Urinary bladder (tissue), 4 donors: Measurements from ENCODE around the gene HS6ST3. TPM values are rescaled to one million over a fixed set of nuclear protein-coding genes. Genes with fewer than 3 reads are reported as not detected.

ENCODE experiments used
- DNase-seq: peaks from one replicate; pipeline ENCODE4 v3.0.0-alpha.2; 2015; ENCODE audit errors: extremely low spot score
- H3K27ac ChIP-seq: one replicate; pipeline ENCODE4 v1.5.1; 2013; ENCODE audit warnings: low read depth, mild to moderate bottlenecking, moderate library complexity
- H3K36me3 ChIP-seq: one replicate; pipeline ENCODE4 v1.6.1; 2013; ENCODE audit warnings: mild to moderate bottlenecking, moderate library complexity; ENCODE audit not compliant: insufficient read depth
- H3K4me1 ChIP-seq: one replicate; pipeline ENCODE4 v1.6.1; 2013; ENCODE audit warnings: mild to moderate bottlenecking, moderate library complexity; ENCODE audit not compliant: insufficient read depth
- H3K4me3 ChIP-seq: one replicate; pipeline ENCODE4 v1.5.1; 2013; ENCODE audit warnings: low read depth, low read length
- WGBS: extraction: QIAGEN DNeasy Blood & Tissue Kit; methylation state at CpG from one replicate; pipeline ENCODE4 v1.1.7; 2013; 5-methylcytosine and 5-hydroxymethylcytosine counted together
- polyA plus RNA-seq: library from polyadenylated mRNA; stranded (reverse); fragments of 200-250 nt; gene quantifications from one replicate; pipeline ENCODE4 v1.2.3, GENCODE V29; 2013
- total RNA-seq: library from RNA; depleted of rRNA; stranded (reverse); fragments of >200 nt; gene quantifications from one replicate; pipeline ENCODE4 v1.2.3, GENCODE V29; 2014
- donor health status: healthy with polysubstance abuse.
- donor health status: healthy.

The HS6ST3 gene
- total and polyA plus RNA-seq, 2 donors: 0.37 to 1.4 TPM

- Histone ChIP-seq H3K4me3 (no peak overlapping the region), H3K27ac (no peak overlapping the region), H3K4me1 (no peaks in the 10 kb centered on the region), H3K36me3 (no peaks in the 10 kb centered on the region)
- WGBS: 69% methylated on average over 2 of the region's 2 CpGs
- DNase-seq: no peak
These were observed 588.9 kb downstream of the HS6ST3 start for GRCh38 chr13:96678801-96679200.

- WGBS: 81% methylated on average over 5 of the region's 5 CpGs
- H3K27ac ChIP-seq: no peak overlapping the region
- DNase-seq: no peak
- H3K4me1 ChIP-seq: no peaks in the 10 kb centered on the region
- no peak overlapping the region for H3K4me3 ChIP-seq
- H3K36me3 ChIP-seq: no peaks in the 10 kb centered on the region
These were observed 591.0 kb downstream of the HS6ST3 start for GRCh38 chr13:96680898-96681297.

- Histone ChIP-seq H3K4me3 (no peak overlapping the region), H3K36me3 (no peaks in the 10 kb centered on the region), H3K27ac (no peak overlapping the region), H3K4me1 (no peaks in the 10 kb centered on the region)
- no peak for DNase-seq
These were observed 591.9 kb downstream of the HS6ST3 start for GRCh38 chr13:96681766-96682165.

- DNase-seq: no peak
- Histone ChIP-seq H3K27ac (no peak overlapping the region), H3K4me1 (no peaks in the 10 kb centered on the region), H3K36me3 (no peaks in the 10 kb centered on the region), H3K4me3 (no peak overlapping the region)
- 89% methylated on average over 4 of the region's 4 CpGs for WGBS
These were observed 594.6 kb downstream of the HS6ST3 start for GRCh38 chr13:96684469-96684868.

- no peaks in the 10 kb centered on the region for H3K4me1 ChIP-seq
- no peaks in the 10 kb centered on the region for H3K36me3 ChIP-seq
- H3K27ac ChIP-seq: no peak overlapping the region
- H3K4me3 ChIP-seq: no peak overlapping the region
- 45% methylated on average over 1 of the region's 1 CpG for WGBS
- DNase-seq: no peak
These were observed 595.0 kb downstream of the HS6ST3 start for GRCh38 chr13:96684907-96685306.

- Histone ChIP-seq H3K4me1 (no peaks in the 10 kb centered on the region), H3K27ac (no peak overlapping the region), H3K36me3 (no peaks in the 10 kb centered on the region), H3K4me3 (no peak overlapping the region)
- no peak for DNase-seq
- WGBS: 24% methylated on average over 2 of the region's 2 CpGs
These were observed 596.4 kb downstream of the HS6ST3 start for GRCh38 chr13:96686286-96686685.

DNA sequence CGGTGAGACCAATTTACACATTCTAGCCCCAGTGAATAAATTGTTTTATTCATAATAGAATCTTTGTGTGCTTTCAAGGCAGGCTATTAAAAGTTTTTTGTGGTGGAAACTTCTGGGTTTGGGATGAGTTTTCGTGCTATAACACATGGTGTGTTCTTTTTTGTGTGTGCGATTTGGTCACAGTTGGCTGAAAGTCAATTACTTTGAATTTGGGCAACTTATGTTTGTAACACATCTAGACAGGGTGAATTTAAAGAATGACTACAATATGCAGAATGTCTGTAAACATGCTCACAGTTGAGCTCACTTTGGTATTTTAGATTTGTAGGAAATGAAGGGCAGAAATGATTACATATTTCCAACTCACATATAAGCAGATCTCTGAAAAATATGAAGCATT, 597.3 kb downstream of the HS6ST3 start:
- Histone ChIP-seq H3K36me3 (no peaks in the 10 kb centered on the region), H3K4me1 (no peaks in the 10 kb centered on the region), H3K4me3 (no peak overlapping the region), H3K27ac (no peak overlapping the region)
- no peak for DNase-seq
- 86% methylated on average over 3 of the region's 3 CpGs for WGBS

DNA sequence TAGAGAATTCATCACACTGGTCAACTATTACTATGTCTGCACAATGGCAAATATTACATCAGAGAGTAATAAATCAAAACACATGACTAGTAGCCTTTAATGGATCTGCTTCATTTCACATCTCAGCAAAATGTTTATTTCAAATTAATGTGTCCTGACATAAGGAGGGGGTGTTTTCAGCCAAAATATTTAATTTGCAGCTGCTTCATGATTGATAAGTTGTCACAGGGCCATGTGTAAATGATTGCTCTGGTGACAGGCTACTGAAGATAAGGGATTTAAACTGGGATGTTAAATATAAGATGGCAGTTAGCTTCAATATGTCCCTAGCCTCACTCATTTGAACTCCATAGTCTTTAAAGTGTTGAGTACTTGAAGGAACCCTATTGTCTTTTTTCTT, 601.1 kb downstream of the HS6ST3 start:
- no peak overlapping the region for H3K27ac ChIP-seq
- H3K4me1 ChIP-seq: no peaks in the 10 kb centered on the region
- no peak for DNase-seq
- H3K4me3 ChIP-seq: no peak overlapping the region
- H3K36me3 ChIP-seq: no peaks in the 10 kb centered on the region

- 77% methylated on average over 6 of the region's 6 CpGs for WGBS
- no peak for DNase-seq
- Histone ChIP-seq H3K36me3 (no peaks in the 10 kb centered on the region), H3K4me1 (no peaks in the 10 kb centered on the region), H3K27ac (no peak overlapping the region), H3K4me3 (no peak overlapping the region)
These were observed 606.5 kb downstream of the HS6ST3 start for GRCh38 chr13:96696389-96696900.

GRCh38 chr13:96700657-96701056, 610.8 kb downstream of the HS6ST3 start:
- Histone ChIP-seq H3K36me3 (no peaks in the 10 kb centered on the region), H3K4me3 (no peak overlapping the region), H3K27ac (no peak overlapping the region), H3K4me1 (no peaks in the 10 kb centered on the region)
- no peak for DNase-seq
- WGBS: 67% methylated on average over 2 of the region's 2 CpGs

GRCh38 chr13:96707146-96707545, 617.2 kb downstream of the HS6ST3 start:
- H3K4me1 ChIP-seq: no peaks in the 10 kb centered on the region
- WGBS: 88% methylated on average over 3 of the region's 3 CpGs
- no peak for DNase-seq
- H3K36me3 ChIP-seq: no peaks in the 10 kb centered on the region
- H3K4me3 ChIP-seq: no peak overlapping the region
- H3K27ac ChIP-seq: no peak overlapping the region

DNA sequence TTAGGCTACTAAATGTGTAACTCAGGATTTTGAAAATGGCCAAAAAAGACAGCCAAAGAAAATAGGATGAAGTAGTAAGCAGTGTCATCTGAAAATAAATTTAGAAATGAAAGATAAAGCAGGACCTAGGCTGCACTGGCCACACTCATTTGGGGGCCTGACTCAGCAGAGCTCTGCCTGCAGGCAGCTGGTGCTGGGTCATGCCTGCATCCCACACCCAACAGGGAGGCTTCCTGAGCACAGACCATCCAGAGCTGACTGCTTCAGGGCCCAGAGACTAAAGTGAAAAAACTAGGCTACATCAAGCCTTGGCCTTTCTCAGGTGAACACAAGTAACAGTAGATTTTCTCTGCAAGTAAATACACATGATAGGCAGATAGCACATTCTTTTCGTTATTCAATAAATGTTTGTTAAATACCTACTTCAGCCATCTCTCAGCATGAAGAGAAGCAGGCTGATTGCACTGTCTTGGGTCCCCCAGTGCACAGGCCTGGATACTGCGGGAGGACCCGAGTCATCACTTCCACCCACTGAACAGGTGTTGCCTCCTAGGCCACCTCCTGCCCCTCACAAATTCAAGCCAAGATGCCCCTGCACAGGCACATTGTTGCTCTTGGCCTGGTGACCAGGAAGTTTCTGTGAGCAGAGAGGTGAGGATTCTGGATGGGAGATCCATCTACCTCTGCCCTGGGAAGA, 620.4 kb downstream of the HS6ST3 start:
- Histone ChIP-seq H3K27ac (no peak overlapping the region), H3K36me3 (no peaks in the 10 kb centered on the region), H3K4me1 (no peaks in the 10 kb centered on the region), H3K4me3 (no peak overlapping the region)
- DNase-seq: no peak
- WGBS: 87% methylated on average over 3 of the region's 3 CpGs

DNA sequence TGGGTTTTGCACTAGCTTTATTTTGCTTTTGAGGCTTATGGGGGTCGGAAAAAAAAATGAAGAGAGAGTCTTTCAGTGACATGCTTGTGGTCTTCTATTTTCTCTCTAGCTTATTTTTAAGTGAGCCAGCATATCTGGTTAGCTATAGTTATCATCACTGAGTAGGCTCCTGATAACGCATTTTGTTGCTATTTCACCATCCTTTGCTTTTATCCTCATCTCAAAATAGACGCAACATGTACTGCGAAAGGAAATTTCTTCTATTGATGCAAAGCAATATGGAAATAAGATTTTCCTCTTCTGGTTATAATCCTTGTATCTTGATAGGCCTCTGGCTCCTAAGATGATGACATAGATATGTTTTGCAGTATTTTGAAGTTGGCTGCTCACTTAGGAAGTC, 630.5 kb downstream of the HS6ST3 start:
- Histone ChIP-seq H3K4me1 (no peaks in the 10 kb centered on the region), H3K36me3 (no peaks in the 10 kb centered on the region), H3K4me3 (no peak overlapping the region), H3K27ac (no peak overlapping the region)
- 61% methylated on average over 4 of the region's 4 CpGs for WGBS
- DNase-seq: no peak

DNA sequence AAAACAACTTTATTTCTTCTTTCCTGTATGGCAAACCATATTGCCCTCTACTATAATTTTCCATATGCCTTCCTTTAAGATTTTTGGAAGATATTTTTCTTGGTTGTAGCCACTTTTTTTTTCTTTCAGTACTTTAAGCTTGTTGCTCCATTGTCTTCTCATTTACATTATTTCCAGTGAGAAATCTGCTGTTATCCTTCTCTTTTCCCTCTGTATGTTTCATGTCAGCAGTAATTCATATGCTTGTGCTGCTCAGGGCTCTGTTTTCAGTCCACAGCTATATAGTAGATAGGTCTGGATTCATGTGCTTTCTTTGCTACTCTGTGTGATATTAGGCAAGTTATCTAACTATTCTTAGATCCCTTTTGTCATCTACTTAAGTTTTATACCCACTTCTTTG, 636.7 kb downstream of the HS6ST3 start:
- no peak for DNase-seq

GRCh38 chr13:96728463-96728862, 638.6 kb downstream of the HS6ST3 start:
- Histone ChIP-seq H3K27ac (no peak overlapping the region), H3K36me3 (no peaks in the 10 kb centered on the region), H3K4me1 (no peaks in the 10 kb centered on the region), H3K4me3 (no peak overlapping the region)
- 78% methylated on average over 2 of the region's 2 CpGs for WGBS
- DNase-seq: no peak

More for the DNA sequence above, 636.7 kb downstream of the HS6ST3 start:
- Histone ChIP-seq H3K4me3 (no peak overlapping the region), H3K36me3 (no peaks in the 10 kb centered on the region), H3K27ac (no peak overlapping the region), H3K4me1 (no peaks in the 10 kb centered on the region)
